CD14-positive monocyte (primary cell): ENCODE measurements around the gene PDPR. TPM values are rescaled to one million over a fixed set of nuclear protein-coding genes. Genes with fewer than 3 reads are reported as not detected.

ENCODE experiments used
- DNase-seq, 3 donors: peaks; one replicate each; pipeline ENCODE4 v3.0.0-alpha.2; 2011 to 2022
- H2AFZ ChIP-seq: 2 replicates; pipeline ENCODE4 v1.6.0; 2012; ENCODE audit warnings: mild to moderate bottlenecking, low read depth, low read length, inconsistent platforms; ENCODE audit not compliant: insufficient read depth, poor library complexity, severe bottlenecking
- H3K27ac ChIP-seq, 2 donors: 1 replicate in 1 of 2; 2 replicates in 1 of 2; pipeline ENCODE4 v1.5.1; 2012 to 2013; ENCODE audit warnings: low read length in 2 of 2, control low read depth in 1 of 2, inconsistent platforms in 1 of 2, low read depth in 1 of 2, mild to moderate bottlenecking in 1 of 2
- H3K27me3 ChIP-seq, 2 donors: one replicate each; pipeline versions ENCODE4 v1.6.0 to v1.6.1; 2011 to 2013; ENCODE audit warnings: low read length in 2 of 2; ENCODE audit not compliant: control insufficient read depth in 2 of 2, insufficient read depth in 2 of 2
- H3K36me3 ChIP-seq, 2 donors: replicated peaks in 1 of 2; 1 replicate in 1 of 2; 2 replicates in 1 of 2; pipeline versions ENCODE4 v1.5.1 to v1.6.1; 2012 to 2013; ENCODE audit warnings: low read length in 2 of 2, control low read depth in 1 of 2, inconsistent platforms in 1 of 2, mild to moderate bottlenecking in 1 of 2; ENCODE audit not compliant: insufficient read depth in 2 of 2, control insufficient read depth in 1 of 2
- H3K4me1 ChIP-seq, 2 donors: 1 replicate in 1 of 2; 2 replicates in 1 of 2; pipeline versions ENCODE4 v1.5.1 to v1.6.1; 2012 to 2013; ENCODE audit warnings: low read length in 2 of 2, control low read depth in 1 of 2, inconsistent platforms in 1 of 2, mild to moderate bottlenecking in 1 of 2, moderate library complexity in 1 of 2; ENCODE audit not compliant: insufficient read depth in 2 of 2, control insufficient read depth in 1 of 2
- H3K4me2 ChIP-seq: replicated peaks from 2 replicates; pipeline ENCODE3; 2012; ENCODE audit warnings: low read length, moderate library complexity, mild to moderate bottlenecking; ENCODE audit not compliant: poor library complexity, severe bottlenecking; ENCODE audit errors: extremely low read depth
- H3K4me3 ChIP-seq, 3 experiments: fragments of 200-600 bp in 1 of 3; sonication (generic) in 1 of 3; replicated peaks in 1 of 3; 1 replicate in 2 of 3; 2 replicates in 1 of 3; pipeline ENCODE4 v1.5.1; 2011 to 2013; ENCODE audit warnings: low read length in 3 of 3, mild to moderate bottlenecking in 3 of 3, control low read depth in 2 of 3, low read depth in 2 of 3, inconsistent platforms in 1 of 3, moderate library complexity in 1 of 3
- H3K79me2 ChIP-seq: 2 replicates; pipeline ENCODE4 v1.6.0; 2012; ENCODE audit warnings: mild to moderate bottlenecking, control low read depth, inconsistent platforms, low read length, moderate library complexity; ENCODE audit not compliant: insufficient read depth
- H3K9ac ChIP-seq: 2 replicates; pipeline ENCODE4 v1.6.0; 2017; ENCODE audit warnings: low read length, mild to moderate bottlenecking; ENCODE audit not compliant: insufficient read depth, poor library complexity, severe bottlenecking
- H3K9me3 ChIP-seq, 2 donors: replicated peaks in 1 of 2; 1 replicate in 1 of 2; 2 replicates in 1 of 2; pipeline versions ENCODE4 v1.5.1 to v1.6.1; 2012 to 2013; ENCODE audit warnings: low read length in 2 of 2, control low read depth in 1 of 2; ENCODE audit not compliant: control insufficient read depth in 1 of 2, insufficient read depth in 1 of 2
- H4K20me1 ChIP-seq: 2 replicates; pipeline ENCODE4 v1.6.0; 2012; ENCODE audit warnings: mild to moderate bottlenecking, low read length, control low read depth, moderate library complexity; ENCODE audit not compliant: insufficient read depth
- H3K27ac Mint-ChIP-seq, 7 donors: one replicate each; pipeline ENCODE4 v1.8.0; 2020; ENCODE audit warnings: mild to moderate bottlenecking in 7 of 7, mixed read lengths in 7 of 7, moderate library complexity in 6 of 7, inconsistent platforms in 2 of 7
- H3K27me3 Mint-ChIP-seq, 3 donors: one replicate each; pipeline ENCODE4 v1.8.0; 2021 to 2022; ENCODE audit warnings: low read depth in 3 of 3, mild to moderate bottlenecking in 3 of 3, mixed read lengths in 3 of 3, moderate library complexity in 3 of 3, inconsistent platforms in 1 of 3
- H3K36me3 Mint-ChIP-seq, 2 donors: one replicate each; pipeline ENCODE4 v1.8.0; 2020; ENCODE audit warnings: mixed read lengths in 2 of 2, inconsistent platforms in 1 of 2, mild to moderate bottlenecking in 1 of 2
- H3K4me1 Mint-ChIP-seq: one replicate; pipeline ENCODE4 v1.8.0; 2020; ENCODE audit warnings: mild to moderate bottlenecking, mixed read lengths
- H3K4me3 Mint-ChIP-seq, 2 donors: one replicate each; pipeline ENCODE4 v1.8.0; 2020; ENCODE audit warnings: mild to moderate bottlenecking in 2 of 2, mixed read lengths in 2 of 2, moderate library complexity in 1 of 2
- H3K9me3 Mint-ChIP-seq, 7 donors: one replicate each; pipeline ENCODE4 v1.8.0; 2020 to 2022; ENCODE audit warnings: mixed read lengths in 7 of 7, mild to moderate bottlenecking in 6 of 7, moderate library complexity in 6 of 7, inconsistent platforms in 2 of 7
- CTCF ChIP-seq: fragments of 200-600 bp; IDR thresholded peaks from one replicate; pipeline ENCODE4 v1.8.0; 2022; ENCODE audit warnings: antibody characterized with exemption, mild to moderate bottlenecking
- WGBS: methylation state at CpG from one replicate; pipeline ENCODE4 v1.1.5; 2013; ENCODE audit warnings: missing lambda C conversion rate; ENCODE audit not compliant: insufficient coverage; 5-methylcytosine and 5-hydroxymethylcytosine counted together
- intact Hi-C, 2 donors: fragments of 100-400 bp; cut with micrococcal nuclease; formaldehyde crosslinking; loops; one replicate each; pipeline versions ENCODE4 v1.15.0 to v1.15.1; 2023
- polyA plus RNA-seq, 3 donors: library from polyadenylated mRNA; depleted of rRNA in 1 of 3; unstranded in 2 of 3; stranded (reverse) in 1 of 3; fragments of 300-500 nt in 2 of 3; fragments of >200 nt in 1 of 3; fragmentation: Illumina TruSeq in 2 of 3; gene quantifications; 1 replicate in 2 of 3; 2 replicates in 1 of 3; pipeline ENCODE4 v1.2.3, GENCODE V29; 2012 to 2021

The PDPR gene
- polyA plus RNA-seq, 3 donors: 5.1 to 26.4 (median 5.7) TPM

DNA sequence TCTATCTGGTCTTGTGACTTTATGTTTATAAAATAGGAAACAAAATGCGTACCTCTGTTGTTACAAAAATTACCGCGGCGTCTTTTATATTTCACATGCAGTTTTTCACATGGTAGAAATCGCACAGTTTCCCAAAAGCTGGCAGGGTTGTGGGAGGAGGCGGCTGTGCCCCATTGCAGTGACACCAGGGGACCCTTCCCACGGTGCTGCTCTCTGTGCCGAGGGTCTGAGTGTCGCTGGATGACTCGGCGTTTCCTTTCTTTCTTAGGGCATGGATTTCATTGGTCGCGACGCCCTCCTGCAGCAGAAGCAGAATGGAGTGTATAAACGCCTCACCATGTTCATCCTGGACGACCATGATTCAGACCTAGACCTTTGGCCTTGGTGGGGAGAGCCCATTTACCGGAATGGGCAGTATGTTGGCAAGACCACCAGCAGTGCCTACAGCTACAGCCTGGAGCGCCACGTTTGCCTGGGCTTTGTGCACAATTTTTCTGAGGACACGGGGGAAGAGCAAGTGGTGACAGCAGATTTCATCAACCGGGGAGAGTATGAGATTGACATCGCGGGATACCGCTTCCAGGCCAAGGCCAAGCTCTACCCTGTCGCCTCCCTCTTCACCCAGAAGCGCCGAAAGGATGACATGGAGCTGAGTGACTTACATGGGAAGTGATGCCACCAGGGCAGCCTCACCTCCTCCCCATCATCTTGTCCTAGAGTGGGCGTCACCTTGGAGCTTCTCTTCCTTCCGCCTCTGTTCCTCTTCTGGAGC is 42.3 kb downstream of the PDPR start:
- 95% methylated on average over 29 of the region's 29 CpGs for WGBS
- no peak overlapping the region for H3K4me3 Mint-ChIP-seq
- intact Hi-C loops: no loop called here
- Histone ChIP-seq H3K9ac (no peak overlapping the region), H3K4me3 (no peak overlapping the region), H3K27me3 (no peaks in the 10 kb centered on the region), H4K20me1 (no peaks in the 10 kb centered on the region), H3K4me2 (no peak overlapping the region), H3K36me3 (peaks cover 98 to 100% of the 10 kb centered on the region in 2 donors), H3K9me3 (no peaks in the 10 kb centered on the region), H3K4me1 (no peaks in the 10 kb centered on the region), H2AFZ (no peak overlapping the region), H3K79me2 (no peaks in the 10 kb centered on the region), H3K27ac (no peak overlapping the region)
- DNase-seq: no peak
- no peaks in the 10 kb centered on the region for H3K4me1 Mint-ChIP-seq
- H3K36me3 Mint-ChIP-seq: peaks cover 33 to 40% of the 10 kb centered on the region in 2 donors
- H3K27me3 Mint-ChIP-seq: no peaks in the 10 kb centered on the region
- no peak for TF ChIP-seq CTCF
- H3K27ac Mint-ChIP-seq: peak overlapping the region in 2 of 7 donors; percentile 10 to 73
- H3K9me3 Mint-ChIP-seq: peaks cover 0 to 2% (median 0%) of the 10 kb centered on the region in 7 donors

DNA sequence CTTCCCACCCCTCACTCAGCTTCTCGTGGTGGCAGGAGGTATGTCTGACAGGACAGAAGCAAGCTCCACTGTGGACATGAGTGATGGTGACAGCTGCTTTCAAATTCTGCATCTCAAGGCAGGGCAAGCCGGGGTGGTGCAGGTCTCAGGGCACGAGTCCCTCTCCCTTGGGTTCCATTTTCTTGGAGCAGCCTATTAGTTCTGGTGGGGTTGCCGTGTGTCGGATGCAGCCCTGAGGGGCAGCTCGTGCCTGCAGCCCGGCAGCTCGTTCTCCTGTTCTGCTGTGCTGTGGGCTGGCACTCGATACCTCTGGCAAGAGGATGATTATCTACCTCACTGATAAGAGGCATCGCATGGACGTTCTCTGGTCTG is 43.0 kb downstream of the PDPR start:
- no peak for DNase-seq
- intact Hi-C loops: no loop called here
- Mint-ChIP-seq H3K27me3 (no peaks in the 10 kb centered on the region), H3K4me3 (no peak overlapping the region), H3K36me3 (peaks cover 32 to 33% of the 10 kb centered on the region in 2 donors), H3K27ac (no peak overlapping the region), H3K4me1 (no peaks in the 10 kb centered on the region), H3K9me3 (peaks cover 0 to 2% (median 0%) of the 10 kb centered on the region in 7 donors)
- TF ChIP-seq CTCF: no peak
- H3K27ac ChIP-seq: no peak overlapping the region
- no peak overlapping the region for H3K4me3 ChIP-seq
- no peaks in the 10 kb centered on the region for H3K4me1 ChIP-seq
- H4K20me1 ChIP-seq: no peaks in the 10 kb centered on the region
- H3K79me2 ChIP-seq: no peaks in the 10 kb centered on the region
- no peak overlapping the region for H3K4me2 ChIP-seq
- H3K9ac ChIP-seq: no peak overlapping the region
- peaks cover 96 to 100% of the 10 kb centered on the region in 2 donors for H3K36me3 ChIP-seq
- no peaks in the 10 kb centered on the region for H3K27me3 ChIP-seq
- 96% methylated on average over 9 of the region's 11 CpGs for WGBS
- no peaks in the 10 kb centered on the region for H3K9me3 ChIP-seq
- H2AFZ ChIP-seq: no peak overlapping the region
